ENCODE measurements around the gene PLXNC1.

PLXNC1 gene

DNA sequence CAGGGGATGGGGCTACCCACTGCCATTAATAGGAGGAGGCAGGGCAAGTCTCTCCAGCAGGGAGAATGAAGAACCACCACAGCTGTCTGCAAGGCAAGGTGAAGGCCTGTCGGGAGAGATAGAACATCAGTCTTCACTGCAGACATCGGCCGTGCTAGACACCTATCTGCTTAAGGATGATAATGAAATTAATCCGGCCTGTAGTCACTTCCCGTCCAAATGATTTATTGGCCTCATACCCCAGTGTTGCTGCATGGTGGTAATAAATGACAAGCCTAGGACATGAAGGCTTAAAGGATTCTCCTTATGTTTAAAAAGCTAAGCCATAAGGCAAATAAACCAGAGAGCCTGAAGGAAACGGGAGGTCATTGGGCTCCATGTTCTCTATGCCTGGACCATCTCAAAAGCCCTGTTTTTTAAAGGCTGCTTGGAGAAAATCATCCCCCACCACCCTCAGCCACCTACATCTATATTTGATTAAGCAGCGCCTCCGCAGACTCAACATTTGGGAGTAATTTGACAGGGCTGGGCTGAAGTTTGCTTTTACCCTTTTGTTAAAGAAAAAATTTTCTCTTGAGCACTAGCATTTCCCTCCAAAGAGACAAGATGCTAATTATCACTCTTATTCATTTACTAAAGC, 137.7 kb downstream of the PLXNC1 start:
- TF ChIP-seq GATA3 (IDR thresholded peaks at IDR 0.05; ENCODE audit: low read depth, low read length) (no peak), GATA2 (IDR thresholded peaks at IDR 0.05; ENCODE audit: low read depth, low read length) (0 out of 2 replicates have a peak, but pooled peaks have one; percentile 2)

DNA sequence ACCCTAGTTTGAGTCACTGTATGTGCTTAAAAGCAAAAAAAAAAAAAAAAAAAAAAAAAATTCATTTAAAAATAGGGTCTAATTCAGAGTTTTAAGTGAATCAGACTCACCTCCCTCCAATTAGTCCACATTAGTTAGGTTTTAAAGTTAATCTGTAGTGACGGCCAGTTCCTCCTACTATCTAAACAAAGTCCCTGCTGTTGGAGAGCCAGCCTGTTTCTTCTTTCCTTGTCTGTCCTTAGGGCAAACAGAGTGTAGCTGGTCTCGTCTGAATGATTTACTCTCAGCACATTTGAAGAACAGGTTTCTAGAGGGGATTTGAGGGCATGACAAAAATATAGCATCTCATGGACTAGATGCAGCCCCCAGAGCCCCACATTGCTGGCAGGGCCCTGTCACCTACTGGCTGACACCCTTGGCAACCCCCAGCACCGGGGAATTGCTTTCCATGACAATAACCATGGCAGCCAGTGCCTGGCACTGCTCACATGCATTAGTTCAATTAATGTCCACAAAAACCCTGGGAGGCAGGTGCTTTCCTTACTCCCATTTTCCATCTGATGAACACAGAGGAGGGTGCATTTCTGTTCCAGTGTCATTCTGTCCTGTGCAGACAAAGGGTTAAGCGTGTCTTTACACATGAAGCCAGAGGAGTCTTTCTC, 138.3 kb downstream of the PLXNC1 start:
- TF ChIP-seq GATA3 (IDR thresholded peaks at IDR 0.05; ENCODE audit: low read depth, low read length) (no peak), GATA2 (IDR thresholded peaks at IDR 0.05; ENCODE audit: low read depth, low read length) (no peak)

DNA sequence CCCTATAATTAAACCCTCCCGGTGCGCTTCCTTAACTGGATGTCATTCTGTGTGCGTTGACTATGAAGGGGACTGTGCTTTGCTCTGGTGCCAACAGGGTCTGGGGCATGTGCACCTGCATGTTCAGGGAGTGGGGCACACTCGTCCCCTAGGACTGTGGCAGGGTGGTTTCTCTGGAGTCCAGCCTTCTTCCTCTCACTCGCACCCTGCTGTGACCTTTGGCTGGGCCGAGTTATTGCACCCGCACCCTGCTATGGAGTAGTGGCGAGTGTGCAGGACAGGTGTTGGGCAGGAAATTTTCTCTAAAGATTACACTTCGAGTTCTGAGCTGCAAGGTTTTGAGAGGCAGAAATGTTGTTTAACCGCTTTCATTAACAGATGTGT, 138.9 kb downstream of the PLXNC1 start:
- no peak for TF ChIP-seq GATA2 (IDR thresholded peaks at IDR 0.05; ENCODE audit: low read depth, low read length)
- TF ChIP-seq GATA3 (IDR thresholded peaks at IDR 0.05; ENCODE audit: low read depth, low read length) = no peak

DNA sequence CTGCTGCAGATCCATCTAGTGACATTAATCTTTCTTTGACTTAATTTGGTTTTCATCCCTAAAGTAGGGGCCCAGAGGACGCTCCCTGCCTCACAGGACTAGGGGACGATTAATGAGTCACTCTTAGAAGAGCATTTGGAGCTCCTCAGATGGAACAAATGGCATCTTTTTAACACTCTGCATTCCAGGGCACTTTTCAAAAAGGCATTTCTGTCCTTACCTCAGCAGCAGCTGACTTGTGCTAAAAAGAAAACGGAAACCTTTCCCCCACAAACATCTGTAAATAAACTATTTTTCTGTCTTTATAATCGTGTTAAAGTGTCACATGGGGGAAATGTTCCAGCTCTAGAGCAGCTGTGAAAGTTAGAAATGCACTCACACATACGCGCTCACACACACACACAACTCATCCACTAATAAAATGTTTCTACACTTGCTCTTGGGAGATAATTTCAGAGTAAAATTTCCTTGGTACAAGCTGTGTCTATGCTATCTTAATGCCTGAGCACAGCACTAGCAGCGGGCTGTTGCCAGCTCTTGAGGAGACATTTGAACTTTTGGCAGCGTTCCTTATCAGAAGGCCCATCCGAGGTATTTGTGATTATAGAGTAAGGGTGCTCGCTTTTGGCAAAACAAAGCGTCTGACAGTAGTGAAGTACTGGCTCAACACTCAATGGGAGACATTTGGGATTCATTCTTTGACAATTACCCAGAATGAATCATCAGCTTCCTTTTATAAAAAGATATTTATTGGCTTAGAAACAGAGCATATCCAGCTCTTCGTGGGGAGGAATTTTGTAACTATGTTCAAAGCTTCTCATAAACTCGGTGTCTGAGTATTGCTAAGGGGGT, 141.3 kb downstream of the PLXNC1 start:
- TF ChIP-seq GATA3 (IDR thresholded peaks at IDR 0.05; ENCODE audit: low read depth, low read length) (no peak), GATA2 (IDR thresholded peaks at IDR 0.05; ENCODE audit: low read depth, low read length) (peak; percentile 52; the same call in 1 of the 2 replicates)

DNA sequence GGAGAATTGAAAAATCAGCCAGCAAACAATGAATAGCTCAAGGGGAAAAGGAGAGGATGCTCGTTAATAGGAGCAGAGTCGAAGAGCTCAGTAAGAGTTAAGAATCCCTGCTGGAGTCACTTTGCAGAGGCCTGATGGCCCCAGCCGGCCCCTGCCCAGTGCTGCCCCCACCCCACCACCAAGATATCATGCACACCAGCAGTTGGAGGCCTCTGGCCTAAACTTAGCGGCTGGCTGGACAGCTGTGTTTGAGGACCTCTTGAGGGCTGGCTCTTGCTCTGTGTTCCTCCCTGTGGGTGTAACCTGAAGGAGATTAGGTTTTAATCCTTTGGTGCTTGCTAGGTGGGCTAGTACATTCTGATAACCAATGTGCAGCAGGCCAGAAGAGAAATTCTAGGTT, 142.0 kb downstream of the PLXNC1 start:
- TF ChIP-seq GATA2 (IDR thresholded peaks at IDR 0.05; ENCODE audit: low read depth, low read length) (no peak), GATA3 (IDR thresholded peaks at IDR 0.05; ENCODE audit: low read depth, low read length) (no peak)

DNA sequence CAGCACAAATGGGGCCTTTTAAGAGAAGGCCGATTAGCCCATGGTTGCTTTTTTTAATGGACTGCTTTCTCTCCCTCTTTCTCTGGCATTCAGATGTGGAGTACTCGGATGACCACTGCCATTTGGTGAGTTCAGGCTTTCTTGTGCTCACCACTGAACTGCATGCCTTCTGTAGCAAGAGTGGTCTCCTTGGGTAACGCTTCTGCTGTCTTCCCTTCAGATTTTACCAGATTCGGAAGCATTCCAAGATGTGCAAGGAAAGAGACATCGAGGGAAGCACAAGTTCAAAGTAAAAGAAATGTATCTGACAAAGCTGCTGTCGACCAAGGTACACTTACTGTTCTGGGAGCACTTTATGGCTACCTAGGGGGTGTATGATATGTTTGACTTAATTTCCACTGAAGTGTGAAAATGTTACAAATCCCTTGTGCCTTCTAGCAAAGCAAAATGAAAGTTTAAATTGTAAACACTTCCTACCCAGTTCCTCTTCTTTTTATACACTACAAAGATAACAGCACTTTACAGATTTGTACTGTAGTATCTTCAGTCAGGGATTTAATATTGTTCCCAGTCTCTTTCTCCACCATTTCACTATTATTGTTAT, 148.8 kb downstream of the PLXNC1 start:
- no peak for TF ChIP-seq GATA3 (IDR thresholded peaks at IDR 0.05; ENCODE audit: low read depth, low read length)
- TF ChIP-seq GATA2 (IDR thresholded peaks at IDR 0.05; ENCODE audit: low read depth, low read length) = no peak

DNA sequence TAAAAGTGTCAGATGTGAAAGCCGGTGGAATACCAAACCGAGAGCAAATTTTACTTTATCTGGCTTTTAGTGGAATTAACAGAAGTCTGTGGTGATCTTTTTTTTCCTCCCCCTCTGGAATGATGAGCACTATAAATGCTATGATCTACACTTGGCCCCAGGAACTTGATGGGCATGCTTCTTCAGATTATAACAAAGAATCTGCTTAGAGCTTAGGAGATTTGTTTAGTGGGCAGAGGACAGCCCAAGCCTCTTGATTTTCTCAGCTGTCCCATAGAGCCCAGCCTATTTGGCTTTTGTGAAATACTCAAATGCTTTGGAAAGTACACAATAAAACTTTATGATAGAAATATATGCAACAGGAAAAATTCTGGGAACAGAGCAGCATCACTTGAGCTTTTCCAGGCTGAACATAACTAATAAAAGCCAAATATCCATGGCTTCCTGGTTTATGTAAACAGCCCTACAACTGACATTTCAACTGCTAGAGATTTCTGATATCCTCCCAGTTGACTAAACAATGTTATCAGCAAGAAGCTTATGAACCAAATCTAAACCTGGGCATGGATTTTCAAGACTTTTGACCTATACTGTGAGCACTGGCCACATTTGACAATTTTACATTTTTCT, 149.6 kb downstream of the PLXNC1 start:
- TF ChIP-seq GATA3 (IDR thresholded peaks at IDR 0.05; ENCODE audit: low read depth, low read length) (no peak), GATA2 (IDR thresholded peaks at IDR 0.05; ENCODE audit: low read depth, low read length) (no peak)

DNA sequence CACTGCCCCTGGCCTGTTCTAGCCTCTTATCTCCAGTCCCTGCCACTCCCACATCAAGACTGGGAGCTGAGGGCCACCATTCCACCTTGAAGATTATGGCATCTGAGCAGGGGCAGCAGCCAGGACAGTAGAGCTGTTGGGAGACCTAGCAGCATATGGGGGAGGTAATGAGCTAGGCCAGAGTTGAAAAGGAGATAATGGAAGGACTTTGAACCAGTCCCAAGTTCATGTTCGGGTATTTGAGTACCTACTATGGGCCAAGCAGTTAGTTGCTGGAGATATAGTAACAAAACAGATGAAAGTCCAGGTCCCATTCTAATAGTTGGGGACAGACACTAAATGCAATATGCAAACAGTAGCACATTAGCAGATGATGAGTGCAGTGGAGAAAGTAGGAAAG, 151.5 kb downstream of the PLXNC1 start:
- TF ChIP-seq GATA3 (IDR thresholded peaks at IDR 0.05; ENCODE audit: low read depth, low read length) (no peak), GATA2 (IDR thresholded peaks at IDR 0.05; ENCODE audit: low read depth, low read length) (no peak)

DNA sequence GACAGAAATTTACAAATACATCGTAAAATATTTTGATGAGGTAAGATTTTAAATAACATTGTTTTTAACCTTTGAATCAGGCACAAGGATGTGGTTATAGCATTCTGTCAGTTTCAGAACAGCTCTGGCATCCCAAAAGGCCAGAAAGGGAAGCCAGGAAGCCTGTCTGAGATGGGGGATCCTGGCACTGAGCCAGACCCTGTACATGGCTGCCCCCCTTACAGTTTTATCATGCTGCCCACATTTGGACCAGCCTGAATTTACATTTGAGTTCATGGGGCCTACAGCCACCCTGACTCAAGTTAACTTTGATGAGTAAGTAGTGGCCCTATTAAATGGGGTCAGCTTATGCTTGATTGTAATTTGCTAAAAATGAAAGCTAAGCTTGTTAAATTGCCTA, 155.6 kb downstream of the PLXNC1 start:
- TF ChIP-seq GATA2 (IDR thresholded peaks at IDR 0.05; ENCODE audit: low read depth, low read length) (no peak), GATA3 (IDR thresholded peaks at IDR 0.05; ENCODE audit: low read depth, low read length) (no peak)

DNA sequence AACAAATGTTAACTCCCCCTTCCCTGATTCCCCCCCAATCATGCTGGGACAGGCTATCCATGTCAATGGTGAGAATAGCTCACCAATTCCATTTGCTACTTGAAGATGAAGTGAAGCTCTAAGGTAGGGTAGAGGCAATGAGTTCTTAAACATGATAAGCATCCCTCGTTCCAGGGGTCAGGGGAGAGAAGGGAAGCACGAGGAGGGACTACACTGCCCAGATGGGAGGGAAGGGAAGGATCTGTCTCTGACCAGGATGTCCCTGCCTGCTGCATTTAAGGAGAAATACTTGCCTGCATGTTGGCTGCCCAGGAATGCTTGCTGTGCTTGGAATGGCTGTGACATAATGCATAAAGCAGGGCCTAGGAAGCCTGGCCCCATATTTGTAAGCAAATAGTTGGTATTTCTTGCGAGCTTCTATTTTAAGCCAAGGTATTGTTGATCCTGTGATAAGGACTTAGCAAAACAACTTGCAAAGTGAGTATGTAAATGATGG, 156.2 kb downstream of the PLXNC1 start:
- no peak for TF ChIP-seq GATA2 (IDR thresholded peaks at IDR 0.05; ENCODE audit: low read depth, low read length)
- no peak for TF ChIP-seq GATA3 (IDR thresholded peaks at IDR 0.05; ENCODE audit: low read depth, low read length)

DNA sequence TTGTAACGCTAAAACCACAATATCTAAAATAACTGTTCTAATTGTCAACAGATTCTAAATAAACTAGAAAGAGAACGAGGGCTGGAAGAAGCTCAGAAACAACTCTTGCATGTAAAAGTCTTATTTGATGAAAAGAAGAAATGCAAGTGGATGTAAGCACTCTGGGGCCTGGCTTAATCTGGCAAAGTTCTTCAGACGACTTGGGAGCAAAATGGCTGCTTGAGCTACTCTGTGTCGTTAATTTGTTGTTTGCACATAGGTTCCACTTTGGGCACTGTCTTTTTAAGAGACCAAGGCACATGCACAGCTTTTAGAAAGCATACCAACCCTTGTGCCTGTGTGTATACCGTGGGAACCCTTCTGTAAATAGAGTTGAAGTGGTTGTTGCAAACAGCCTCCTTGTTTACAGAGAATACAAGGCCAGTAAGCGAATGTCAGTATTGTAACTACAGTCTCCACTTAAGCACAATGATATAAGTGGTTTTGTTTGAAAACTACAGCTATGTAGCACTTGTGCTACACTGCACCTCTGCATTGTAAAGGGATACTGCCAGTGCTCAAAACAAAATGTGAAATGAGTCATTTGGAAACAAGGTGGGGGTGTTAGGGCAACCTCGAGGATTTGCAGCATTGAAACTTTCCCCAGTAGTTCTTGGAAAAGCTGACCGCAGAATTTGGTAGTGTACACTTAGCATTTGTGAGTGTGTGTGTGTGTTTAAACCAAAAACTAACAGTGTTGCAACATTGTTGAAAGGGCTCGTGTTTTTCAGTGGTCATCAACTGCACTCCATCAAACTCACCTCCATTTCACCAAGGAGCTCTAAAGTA, 157.0 kb downstream of the PLXNC1 start:
- TF ChIP-seq GATA3 (IDR thresholded peaks at IDR 0.05; ENCODE audit: low read depth, low read length) (no peak), GATA2 (IDR thresholded peaks at IDR 0.05; ENCODE audit: low read depth, low read length) (no peak)

DNA sequence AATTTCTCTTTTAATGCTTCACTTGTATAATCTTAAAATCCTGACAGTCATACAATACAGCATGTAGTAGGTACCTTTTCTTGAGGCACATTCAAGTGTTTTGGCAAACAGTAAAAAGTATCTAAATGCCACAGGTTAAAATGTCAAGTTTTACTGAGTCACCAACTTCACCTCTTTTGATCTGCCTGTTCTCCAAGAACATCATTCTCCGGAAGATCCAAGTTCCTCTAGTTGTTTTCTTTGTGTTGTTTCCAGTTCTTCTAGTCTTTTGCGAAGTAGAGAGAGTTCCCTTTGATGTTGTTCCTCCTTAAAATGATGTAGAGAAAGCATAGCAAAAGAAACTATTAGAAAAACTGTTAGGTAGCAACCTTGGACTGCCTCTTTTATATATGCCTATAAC, 160.2 kb downstream of the PLXNC1 start:
- TF ChIP-seq GATA2 (IDR thresholded peaks at IDR 0.05; ENCODE audit: low read depth, low read length) (no peak), GATA3 (IDR thresholded peaks at IDR 0.05; ENCODE audit: low read depth, low read length) (no peak)

DNA sequence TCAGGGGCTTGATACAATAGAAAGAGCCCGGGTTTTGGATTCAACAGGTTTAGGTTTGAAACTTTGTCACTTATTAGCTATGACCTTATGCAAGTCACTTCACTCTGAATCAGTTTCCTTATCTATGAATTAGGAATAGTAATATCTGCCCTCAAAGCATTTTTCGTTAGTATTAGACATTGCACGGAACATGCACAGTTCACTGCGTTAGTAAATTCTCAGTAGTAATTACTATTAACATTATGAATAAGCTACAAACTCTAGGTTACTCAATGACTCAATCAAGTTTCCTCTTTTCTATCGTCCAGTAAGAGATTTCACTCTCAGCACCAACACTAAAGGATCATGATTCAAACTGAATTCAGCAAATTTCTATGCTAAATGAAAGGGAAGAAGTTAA, 161.0 kb downstream of the PLXNC1 start:
- TF ChIP-seq GATA2 (IDR thresholded peaks at IDR 0.05; ENCODE audit: low read depth, low read length) (no peak), GATA3 (IDR thresholded peaks at IDR 0.05; ENCODE audit: low read depth, low read length) (no peak)
